T-helper 9 cell (primary cell): ENCODE results near the gene IL17C.

ENCODE experiments used
- DNase-seq: peaks from one replicate; pipeline ENCODE4 v3.0.0-alpha.2; 2020

The IL17C gene

GRCh38 chr16:88647178-88648070 lies 9.1 kb downstream of the IL17C start:
- DNase-seq = no peak

GRCh38 chr16:88649195-88649923 lies 11.0 kb downstream of the IL17C start:
- no peak for DNase-seq

GRCh38 chr16:88649924-88650748 lies 11.8 kb downstream of the IL17C start:
- DNase-seq = no peak

- peak; percentile 71 for DNase-seq
Observed at GRCh38 chr16:88650749-88651275, 12.4 kb downstream of the IL17C start, which contains the start of gene CYBA. CYBA (minus strand) TSS chr16:88651053; CDS start chr16:88651013, 40 bp downstream.

- DNase-seq = peak; percentile 57
Observed at GRCh38 chr16:88651276-88651988, 13.1 kb downstream of the IL17C start.

- no peak for DNase-seq
Observed at GRCh38 chr16:88651989-88652761, 13.8 kb downstream of the IL17C start.

- DNase-seq = no peak
Observed at GRCh38 chr16:88652762-88653063, 14.3 kb downstream of the IL17C start.

GRCh38 chr16:88653101-88653500 lies 14.7 kb downstream of the IL17C start:
- DNase-seq = no peak

GRCh38 chr16:88653596-88654362 lies 15.4 kb downstream of the IL17C start:
- no peak for DNase-seq

GRCh38 chr16:88654363-88655052 lies 16.1 kb downstream of the IL17C start:
- no peak for DNase-seq

GRCh38 chr16:88655053-88655732 lies 16.8 kb downstream of the IL17C start:
- DNase-seq = no peak

GRCh38 chr16:88655733-88656281 lies 17.4 kb downstream of the IL17C start:
- no peak for DNase-seq

GRCh38 chr16:88656291-88656980 lies 18.1 kb downstream of the IL17C start:
- no peak for DNase-seq

GRCh38 chr16:88657371-88657770 lies 19.0 kb downstream of the IL17C start:
- DNase-seq = no peak

- no peak for DNase-seq
Observed at GRCh38 chr16:88658714-88659113, 20.3 kb downstream of the IL17C start.

GRCh38 chr16:88659160-88659559 lies 20.8 kb downstream of the IL17C start:
- DNase-seq = no peak

GRCh38 chr16:88661468-88661867 lies 23.1 kb downstream of the IL17C start:
- no peak for DNase-seq

GRCh38 chr16:88662222-88662842 lies 24.0 kb downstream of the IL17C start:
- no peak for DNase-seq
